DOHH2 (cell line): ENCODE measurements around the gene DKK1.

ENCODE experiments used
- CTCF ChIP-seq: fragments of 200-600 bp; sonication (generic); IDR thresholded peaks from one replicate; pipeline ENCODE4 v1.5.1; 2014; ENCODE audit warnings: antibody characterized with exemption, mild to moderate bottlenecking, low read depth, low read length; ENCODE audit not compliant: poor library complexity, severe bottlenecking
- EZH2phosphoT487 ChIP-seq: fragments of 200-600 bp; sonication (generic); IDR thresholded peaks from 2 replicates; pipeline ENCODE4 v1.6.1; 2017; ENCODE audit warnings: borderline replicate concordance, mild to moderate bottlenecking, antibody characterized with exemption, low read length, moderate library complexity, mixed read lengths

DNA sequence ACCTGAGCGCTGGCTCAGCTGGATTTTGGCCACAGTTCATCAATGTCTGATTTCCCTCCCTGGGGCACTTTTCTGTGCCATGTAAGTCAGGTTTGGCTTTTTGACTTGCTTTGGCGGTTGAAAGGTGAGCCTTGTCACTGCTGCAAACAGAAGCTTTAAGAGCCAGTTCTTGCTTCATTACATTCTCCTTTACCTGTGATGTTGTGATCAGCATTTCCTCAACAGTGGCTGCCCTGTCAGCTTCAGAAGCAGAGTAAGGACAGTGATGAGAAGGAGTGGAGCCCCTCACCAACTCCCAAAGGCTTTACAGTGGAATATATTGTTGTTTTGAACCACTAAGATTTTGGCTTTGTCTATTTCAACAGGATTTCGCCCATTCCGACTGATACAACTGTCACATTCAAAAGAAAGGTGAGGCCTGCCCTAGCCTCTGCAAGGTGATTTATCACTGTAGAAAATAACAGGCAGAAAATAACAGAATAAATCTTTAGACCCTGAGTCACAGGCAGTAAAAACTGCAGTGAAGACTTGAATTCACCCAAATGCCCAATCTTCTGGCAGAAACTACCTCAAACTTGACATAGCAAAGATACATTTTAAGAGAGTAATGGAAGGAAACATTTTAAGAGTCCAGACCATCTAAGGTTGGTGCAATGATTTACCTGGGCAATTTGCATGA is 13.3 kb upstream of the DKK1 start:
- TF ChIP-seq EZH2phosphoT487 (no peak), CTCF (no peak)
